Hypothalamus (tissue), 51 donors: ENCODE measurements around the gene KDM3A.
A peak's percentile ranks its signal among the peaks of the same experiment; 100 is the strongest.
"Not testable (repeated sequence)": the region's sequence is repeated elsewhere in the genome, so short reads cannot be mapped to it uniquely, and the experiment has no call there.

ENCODE experiments used
- DNase-seq, 51 donors: peaks; one replicate each; lab custom pipeline; 2025; lab: John Stamatoyannopoulos, UW

The KDM3A gene

DNA sequence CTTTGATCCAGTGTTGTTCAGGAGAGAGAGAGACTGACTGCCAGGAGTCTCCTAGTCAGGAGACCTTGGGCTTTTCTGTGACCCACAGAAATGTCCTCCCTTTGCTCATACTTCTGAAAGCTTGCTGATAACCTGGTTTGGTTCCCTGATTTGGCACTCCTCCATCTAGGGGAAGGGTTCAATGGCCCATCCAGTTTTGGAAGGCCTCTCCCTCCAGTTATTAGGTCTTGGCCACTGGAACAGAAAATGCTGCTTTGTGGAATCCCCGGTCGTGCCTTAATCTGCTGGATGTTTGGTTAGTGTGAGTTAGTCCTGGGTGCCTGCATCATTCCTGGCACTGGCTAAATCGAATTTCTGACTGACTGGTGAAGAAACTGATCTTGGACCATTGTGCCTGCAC lies 35.7 kb downstream of the KDM3A start:
- DNase-seq, result no peak

DNA sequence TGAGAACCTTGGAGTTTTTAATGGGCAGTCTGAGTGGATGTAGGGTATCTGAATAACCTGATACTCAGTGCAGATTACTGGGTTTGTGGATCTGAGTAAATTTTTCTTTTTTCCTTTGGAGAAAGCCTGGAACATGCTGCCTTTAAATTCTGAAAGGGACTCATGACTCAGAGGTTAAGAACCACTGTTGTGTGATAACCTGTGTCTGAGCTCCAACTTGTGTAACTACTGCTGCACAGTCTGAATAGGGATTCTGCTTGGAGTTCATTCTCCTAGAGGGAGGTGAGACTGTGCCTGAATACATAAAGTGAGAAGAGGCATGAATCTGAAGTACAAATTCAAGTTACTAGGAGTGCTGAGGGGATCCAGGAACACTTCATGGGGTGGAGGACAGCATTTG lies 36.2 kb downstream of the KDM3A start:
- DNase-seq, result no peak

DNA sequence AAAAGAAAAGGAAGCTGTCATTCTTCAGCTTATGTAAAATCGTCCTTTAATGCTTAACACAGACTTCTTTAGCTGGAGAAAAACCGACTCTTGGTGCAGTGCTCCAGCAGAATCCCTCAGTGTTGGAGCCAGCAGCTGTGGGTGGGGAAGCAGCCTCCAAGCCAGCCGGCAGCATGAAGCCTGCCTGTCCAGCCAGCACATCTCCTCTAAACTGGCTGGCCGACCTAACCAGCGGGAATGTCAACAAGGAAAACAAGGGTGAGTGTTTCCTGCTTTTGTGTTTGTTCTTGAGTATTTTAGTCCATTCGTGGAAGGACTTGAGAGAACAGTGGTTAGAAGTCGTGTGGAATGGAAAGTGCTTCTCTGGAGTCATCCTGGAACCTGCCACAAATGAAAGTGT lies 38.9 kb downstream of the KDM3A start:
- DNase-seq, result peak in 23 of 51 donors; percentile 8 to 66 (median 32)

DNA sequence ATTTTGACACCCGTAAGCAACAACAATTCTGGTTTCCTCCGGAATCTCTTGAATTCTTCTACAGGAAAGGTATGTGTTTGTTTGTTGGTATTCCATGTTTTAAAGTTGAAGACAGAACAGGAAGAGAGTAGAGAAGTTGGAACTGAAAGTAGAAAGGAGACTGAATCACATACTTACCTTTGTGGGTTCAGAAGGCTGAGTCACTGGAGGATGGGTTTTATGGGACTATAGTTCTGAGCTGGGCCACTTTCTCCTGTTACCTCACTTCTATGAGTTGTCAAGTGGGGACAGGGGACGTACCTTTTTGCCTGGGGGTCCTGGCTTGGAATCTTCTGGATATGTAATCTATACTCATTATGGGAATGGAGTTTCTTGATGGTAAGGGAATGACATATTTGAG lies 40.9 kb downstream of the KDM3A start:
- no peak for DNase-seq

DNA sequence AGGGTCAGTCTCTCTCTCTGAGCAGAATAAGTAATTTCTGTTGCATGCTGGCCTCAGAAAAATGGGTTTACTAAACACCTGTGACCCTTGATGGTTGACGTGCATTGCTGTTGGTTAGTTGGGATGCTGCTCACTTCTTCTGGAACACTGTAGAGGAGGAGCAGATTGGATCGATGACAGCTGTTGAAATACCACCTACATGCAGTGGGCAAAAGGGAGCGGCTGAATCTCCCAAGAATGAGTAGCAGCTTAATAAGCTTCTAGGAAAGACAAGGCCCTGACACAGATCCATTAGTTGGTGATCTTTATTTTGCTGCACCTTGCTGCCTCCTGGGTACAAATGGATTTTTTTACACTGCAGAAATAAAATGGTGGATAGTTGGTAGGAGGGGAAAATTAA lies 43.2 kb downstream of the KDM3A start:
- DNase-seq, result peak in 1 of 51 donors; percentile 13

DNA sequence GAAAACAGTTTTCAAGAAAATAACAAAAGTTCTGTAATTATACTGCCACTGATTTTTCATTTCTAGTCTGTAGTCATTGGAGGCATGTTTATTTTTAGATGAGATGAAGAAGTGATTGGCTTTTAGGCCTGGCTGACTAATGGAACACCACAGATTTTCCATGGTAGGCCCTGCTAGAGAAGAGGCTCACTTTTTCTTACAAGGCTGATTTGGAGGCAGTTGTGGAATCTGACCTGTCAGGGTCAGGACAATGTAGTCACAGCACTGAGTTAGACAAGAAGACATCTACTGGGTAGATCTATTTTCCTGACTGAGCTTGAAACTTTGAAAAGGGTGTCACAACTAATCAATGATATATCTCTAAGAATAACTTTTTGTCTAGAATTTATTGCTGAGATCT lies 43.9 kb downstream of the KDM3A start:
- DNase-seq, result no peak

DNA sequence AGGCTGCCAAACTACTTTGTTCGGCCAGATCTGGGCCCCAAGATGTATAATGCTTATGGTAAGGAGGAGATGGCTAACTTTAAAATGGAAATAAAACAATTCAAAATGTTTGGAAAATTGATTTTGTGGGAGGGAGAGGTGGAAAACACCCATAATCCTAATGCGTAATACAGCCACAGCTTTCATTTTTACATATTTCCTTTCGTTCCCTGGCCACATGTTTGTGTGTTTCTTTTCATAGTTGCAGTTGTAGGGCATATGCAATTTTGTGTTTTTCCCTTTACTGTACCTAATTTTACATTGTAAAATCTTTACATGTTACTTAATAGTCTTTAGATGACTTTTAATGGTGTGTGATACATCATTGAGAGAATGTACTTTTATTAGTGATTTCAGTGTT lies 44.6 kb downstream of the KDM3A start:
- DNase-seq, result no peak

DNA sequence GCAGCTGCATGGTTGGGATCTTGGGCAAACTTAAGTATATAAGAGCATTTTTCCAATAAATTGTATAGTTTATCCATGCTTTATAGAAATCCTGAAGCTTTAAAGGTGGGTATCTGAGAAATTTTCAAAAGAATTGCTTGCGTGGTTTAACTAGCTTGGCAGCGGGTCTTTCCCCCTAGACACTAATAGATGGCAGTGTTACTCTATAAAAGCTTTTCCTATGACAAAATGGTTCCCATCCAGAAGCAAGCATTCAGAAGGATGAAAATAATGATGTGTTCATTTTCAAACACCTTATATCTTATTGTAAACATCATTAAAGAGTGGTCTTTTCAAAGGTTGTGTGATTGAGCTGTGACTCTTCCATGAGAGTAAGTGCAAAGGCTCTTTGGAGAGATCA lies 45.9 kb downstream of the KDM3A start:
- DNase-seq, result no peak

DNA sequence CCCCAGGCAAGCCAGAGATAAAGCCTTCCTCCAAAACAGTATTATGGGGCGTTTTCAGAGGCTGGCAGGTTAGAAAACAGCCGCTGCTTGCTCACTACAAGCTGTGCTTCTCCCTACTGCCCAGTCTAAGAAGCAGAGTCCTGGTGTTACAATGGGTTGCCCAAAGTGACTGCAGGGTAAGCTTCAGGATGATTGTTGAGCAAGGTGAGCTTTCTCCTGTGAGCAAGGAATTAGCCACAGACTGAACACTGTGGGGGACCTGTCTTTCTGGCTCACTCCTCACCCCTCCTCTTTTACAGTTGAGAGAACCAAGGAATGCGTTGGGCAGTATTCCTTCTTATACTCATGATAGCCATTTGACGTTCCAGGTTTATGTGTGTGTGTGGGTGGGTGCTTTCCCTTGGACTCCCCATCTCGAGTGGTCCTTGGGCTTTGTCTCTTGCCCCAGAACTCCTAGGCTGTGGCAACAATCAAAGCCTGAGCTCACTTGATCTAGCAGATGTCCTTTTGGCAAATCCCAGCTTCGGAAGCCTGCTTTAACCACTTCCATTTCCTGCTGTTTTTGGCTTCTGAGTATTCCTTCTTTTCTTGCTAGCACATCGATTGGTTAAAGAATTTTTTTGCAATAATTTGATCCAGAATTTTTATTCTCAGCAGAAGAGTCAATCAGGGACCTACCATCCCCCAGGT lies 47.5 kb downstream of the KDM3A start:
- no peak for DNase-seq

DNA sequence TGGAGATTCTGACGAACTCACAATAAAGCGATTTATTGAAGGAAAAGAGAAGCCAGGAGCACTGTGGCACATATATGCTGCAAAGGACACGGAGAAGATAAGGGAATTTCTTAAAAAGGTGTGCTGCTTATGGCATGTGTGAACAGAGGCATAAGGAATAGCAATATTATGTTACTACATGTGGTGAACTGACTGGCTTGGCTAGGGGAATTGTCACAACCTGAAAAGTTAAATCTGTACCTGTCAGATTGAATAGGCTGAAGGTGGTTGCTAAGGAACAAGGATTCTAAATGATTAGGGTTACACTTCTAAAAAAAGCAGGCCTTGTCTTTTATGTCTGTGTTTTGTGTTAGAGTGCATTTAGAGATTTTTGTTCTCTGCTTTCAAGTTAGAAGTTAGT lies 48.4 kb downstream of the KDM3A start:
- DNase-seq, result no peak

DNA sequence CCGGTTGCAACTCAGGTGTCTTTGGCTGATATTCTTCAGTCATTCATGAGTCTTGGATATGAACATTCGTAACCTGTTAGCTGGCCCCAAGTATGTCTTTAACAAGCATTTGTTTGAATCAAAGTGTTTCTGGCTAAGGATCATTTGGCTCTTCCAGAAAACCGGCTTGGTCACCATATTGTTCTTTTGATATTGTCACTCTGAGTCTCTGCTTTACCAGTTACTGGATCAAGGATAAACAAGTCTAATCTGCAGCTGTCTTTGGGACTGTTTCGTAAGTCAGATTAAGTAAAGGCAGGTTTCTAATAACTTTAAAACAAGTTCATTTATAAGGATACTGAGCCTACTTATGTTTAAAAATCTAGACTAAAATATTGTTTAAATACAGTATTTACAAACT lies 49.1 kb downstream of the KDM3A start:
- DNase-seq, result no peak

DNA sequence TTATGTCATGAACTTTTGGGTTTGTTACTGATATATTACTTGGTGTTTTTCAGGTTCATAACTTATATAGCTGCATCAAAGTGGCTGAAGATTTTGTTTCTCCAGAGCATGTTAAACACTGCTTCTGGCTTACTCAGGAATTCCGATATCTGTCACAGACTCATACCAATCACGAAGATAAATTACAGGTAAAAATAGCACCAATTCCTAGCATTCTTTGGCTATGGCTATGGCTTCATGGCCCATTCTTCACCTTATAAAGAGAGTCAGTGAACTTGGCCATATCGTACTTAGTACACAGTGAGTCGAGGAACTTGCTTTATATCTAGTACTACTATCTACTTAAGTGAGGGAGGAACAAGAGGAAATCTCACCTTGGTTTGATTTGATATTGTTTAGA lies 49.9 kb downstream of the KDM3A start:
- DNase-seq, result no peak

DNA sequence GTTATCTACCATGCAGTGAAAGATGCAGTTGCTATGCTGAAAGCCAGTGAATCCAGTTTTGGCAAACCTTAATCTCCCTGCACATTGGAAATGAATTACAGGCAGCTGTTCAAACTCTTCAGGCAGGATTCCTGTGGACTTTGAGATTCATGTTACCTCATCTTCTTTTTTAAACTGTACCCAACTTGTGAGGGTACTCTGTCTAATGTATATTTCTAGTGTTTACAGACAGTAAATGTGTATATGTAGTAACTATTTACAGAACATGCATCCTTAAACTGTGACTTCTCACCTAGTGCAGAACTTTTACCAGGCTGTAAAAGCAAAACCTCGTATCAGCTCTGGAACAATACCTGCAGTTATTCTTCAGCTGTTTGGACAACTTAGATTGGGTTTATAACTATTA lies 50.9 kb downstream of the KDM3A start:
- peak in 1 of 51 donors; percentile 37 for DNase-seq

DNA sequence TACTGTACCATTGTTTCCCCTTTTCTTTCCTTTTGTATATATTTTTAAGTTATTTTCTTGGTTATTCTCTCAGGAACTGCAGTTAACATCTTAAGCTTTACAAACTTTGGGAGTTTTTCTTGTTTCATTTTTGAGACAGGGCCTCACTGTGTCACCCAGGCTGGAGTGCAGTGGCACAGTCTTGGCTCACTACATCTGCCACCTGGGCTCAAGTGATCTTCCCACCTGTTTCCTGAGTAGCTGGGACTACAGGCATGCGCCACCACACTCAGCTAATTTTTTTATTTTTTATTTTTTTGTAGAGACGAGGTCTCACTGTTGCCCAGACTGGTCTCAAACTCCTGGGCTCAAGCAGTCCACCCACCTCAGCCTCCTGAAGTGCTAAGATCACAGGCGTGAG lies 55.2 kb downstream of the KDM3A start:
- not testable (repeated sequence) for DNase-seq

DNA sequence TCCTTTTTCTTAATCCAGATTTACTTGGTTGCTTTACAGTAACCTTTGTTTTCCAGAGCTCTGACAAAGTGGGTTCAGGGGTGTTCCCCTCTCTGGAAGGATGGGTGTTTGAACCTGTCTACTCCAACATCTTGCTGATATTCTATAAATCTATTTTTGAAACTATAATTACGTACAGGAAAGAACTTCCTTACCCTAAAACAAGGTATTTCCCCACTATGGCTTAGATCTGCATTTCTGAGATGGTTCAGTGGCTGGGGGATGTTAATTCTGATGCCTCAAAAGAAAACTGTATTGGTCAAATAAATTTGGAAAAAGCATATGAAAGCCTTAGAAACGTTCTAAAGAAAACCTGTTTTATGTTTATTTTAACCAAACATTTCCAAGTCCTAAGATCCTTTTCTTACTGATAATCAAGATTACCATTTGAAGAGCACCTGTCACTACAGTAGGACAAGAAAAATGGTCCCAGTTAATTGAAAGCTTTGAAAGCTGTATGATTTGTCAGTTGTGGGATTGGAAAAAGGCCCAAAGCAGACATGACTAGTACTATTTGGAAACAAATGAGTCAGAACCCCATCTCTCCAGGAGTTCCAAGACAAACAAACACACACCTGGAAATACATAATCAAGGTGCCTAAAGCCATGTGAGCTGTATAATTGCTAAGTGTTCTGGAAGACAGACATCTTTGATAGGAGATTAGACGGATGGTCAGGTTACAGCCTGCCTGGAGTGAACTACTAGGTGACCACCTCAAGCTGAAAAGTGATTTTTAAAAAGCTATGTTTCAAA lies 57.5 kb downstream of the KDM3A start:
- DNase-seq, result no peak

DNA sequence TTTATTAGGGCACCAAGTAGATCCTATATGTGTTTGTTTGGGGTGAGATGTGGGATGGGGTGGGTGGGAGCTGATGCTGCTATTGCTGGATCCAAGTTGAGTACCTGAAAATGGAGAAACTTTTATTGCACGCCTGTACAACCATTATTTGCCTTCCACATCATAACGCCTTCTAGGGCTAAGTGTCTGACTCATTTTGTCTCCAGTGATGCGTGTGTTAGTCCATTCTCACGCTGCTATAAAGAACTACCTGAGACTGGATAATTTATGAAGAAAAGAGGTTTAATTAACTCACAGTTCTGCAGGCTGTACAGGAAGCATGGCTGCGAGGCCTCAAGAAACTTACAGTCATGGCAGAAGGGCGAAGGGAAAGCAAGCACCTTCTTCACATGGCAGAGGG lies 58.2 kb downstream of the KDM3A start:
- DNase-seq, result no peak

DNA sequence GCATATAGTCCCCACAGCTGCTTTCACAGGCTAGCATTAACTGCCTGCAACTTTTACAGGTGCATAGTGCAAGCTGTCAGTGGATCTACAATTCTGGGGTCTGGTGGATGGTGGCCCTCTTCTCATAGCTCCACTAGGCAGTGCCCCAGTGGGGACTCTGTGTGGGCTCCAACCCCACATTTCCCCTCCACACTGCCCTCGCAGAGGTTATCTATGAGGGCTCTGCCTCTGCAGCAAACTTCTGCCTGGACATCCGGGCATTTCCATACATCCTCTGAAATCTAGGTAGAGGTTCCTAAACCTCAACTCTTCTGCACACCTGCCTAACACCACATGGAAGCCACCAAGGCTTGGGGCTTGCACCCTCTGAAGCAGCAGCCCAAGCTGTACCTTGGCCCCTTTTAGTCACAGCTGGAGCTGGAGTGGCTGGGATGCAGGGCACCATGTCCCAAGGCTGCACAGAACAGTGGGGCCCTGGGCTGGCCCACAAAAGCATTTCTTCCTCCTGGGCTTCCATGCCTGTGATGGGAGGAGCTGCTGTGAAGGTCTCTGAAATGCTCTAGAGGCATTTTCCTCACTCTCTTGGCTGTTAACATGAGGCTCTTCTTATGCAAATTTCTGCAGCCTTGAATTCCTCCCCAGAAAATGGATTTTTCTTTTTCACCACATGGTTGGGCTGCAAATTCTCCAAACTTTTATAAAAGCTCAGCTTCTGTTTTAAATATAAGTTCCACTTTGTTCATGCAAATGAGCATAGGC lies 59.3 kb downstream of the KDM3A start:
- DNase-seq, result no peak

DNA sequence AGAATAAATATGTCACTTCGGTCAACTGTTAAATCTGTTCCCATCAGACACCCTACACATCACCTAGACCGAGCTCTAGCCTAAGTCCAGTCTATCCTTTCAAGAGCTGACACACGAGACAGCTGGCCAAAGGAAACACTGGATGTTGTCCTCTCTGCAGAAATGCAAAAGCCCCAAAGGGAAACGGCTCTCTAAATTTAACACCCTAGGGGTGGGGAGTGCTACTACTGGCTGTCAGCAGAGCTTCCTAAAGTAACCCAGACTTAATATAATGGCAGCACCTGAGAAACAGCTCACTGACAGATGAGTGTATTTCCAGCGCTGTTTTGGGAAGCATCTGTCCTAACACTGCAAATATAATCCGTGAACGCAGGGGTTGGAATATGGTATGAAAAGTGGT lies 66.4 kb downstream of the KDM3A start:
- no peak for DNase-seq

DNA sequence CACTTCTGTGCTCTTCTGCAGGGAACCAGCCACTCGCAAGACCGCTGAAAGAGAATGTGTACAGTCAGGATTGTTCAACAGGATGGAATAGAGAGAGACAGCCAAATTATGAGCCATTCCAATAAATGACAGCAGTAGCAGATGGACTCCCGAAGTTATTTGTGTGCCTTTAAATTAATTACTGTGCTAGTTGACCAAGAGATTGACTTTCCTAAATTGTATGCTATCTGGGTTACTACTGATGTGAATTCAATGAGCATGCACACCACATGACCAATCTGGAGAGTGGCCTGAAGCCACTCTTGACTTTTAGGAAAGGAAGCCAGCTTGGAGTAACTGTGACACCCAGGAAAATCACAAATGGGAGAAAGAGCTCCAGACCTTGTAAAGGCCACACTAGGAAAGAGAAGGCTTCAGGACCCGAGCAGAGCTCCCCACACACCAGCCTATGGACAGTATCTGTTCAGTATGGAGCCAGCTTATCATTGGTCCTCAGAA lies 69.3 kb downstream of the KDM3A start:
- no peak for DNase-seq

DNA sequence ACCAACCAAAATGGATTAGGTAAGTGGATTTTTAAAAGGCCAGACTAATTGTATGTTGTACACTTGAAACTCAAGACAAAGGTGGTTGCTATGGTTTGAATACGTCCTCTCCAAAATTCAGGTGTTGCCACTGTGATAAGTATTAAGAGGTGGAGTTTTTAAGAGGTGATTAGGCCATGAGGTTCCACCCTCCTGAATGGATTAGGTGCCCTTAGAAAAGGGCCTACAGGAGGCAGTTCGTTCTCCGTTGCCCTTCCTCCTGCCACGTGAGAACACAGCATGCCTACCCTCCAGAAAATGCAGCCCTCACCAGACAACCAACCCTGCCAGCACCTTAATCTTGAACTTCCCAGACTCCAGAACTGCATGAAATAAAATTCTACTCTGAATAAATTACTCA lies 70.9 kb downstream of the KDM3A start:
- no peak for DNase-seq

DNA sequence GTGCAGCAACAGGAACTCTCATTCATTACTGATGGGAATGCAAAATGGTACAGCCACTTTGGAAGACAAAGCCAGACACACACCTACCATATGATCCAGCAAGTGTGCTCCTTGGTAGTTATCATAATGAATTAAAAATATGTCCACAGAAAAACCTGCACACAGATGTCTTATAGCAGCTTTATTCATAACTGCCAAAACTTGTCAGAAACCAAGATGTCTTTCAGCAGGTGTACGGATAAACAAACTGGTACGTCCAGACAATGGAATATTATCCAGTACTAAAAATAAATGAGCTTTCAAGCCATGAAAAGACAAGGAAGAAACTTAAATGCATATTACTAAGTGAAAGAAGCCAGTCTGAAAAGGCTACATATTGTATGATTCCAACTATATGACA lies 71.7 kb downstream of the KDM3A start:
- no peak for DNase-seq
